K562 (cell line): ENCODE data around the gene PCK2. TPM values are rescaled to one million over a fixed set of nuclear protein-coding genes. Genes with fewer than 3 reads are reported as not detected.

Source experiments
- ZNF354B ChIP-seq: fragments of 250-450 bp; sonication (Bioruptor Pico); IDR thresholded peaks from 2 replicates; pipeline ENCODE4 v1.4.0; 2020
- ZNF407 ChIP-seq: fragments of 450-650 bp; IDR thresholded peaks from 2 replicates; pipeline ENCODE4 v1.6.1; 2016; ENCODE audit warnings: low read depth
- polyA plus RNA-seq, 8 experiments: library from polyadenylated mRNA; depleted of rRNA in 4 of 8; stranded (reverse) in 5 of 8; unstranded in 3 of 8; fragments of >200 nt; fragmentation: Nextera tagmentation in 2 of 8; fragmentation: Illumina TruSeq in 1 of 8; extraction: Ambion mirVana in 2 of 8; extraction: Trizol in 1 of 8; gene quantifications; 2 replicates each; pipeline versions ENCODE4 v1.2.1 to v1.2.3, GENCODE V29; 2011 to 2014; ENCODE audit warnings: inconsistent platforms in 1 of 8, missing spikeins in 1 of 8
- total RNA-seq, 7 experiments: library from RNA; depleted of rRNA in 6 of 7; stranded (reverse); fragments of >200 nt in 6 of 7; fragmentation: Illumina TruSeq in 2 of 7; extraction: Trizol in 2 of 7; gene quantifications; 2 replicates each; pipeline versions ENCODE4 v1.2.1 to v1.2.3, GENCODE V29; 2011 to 2021; ENCODE audit warnings: low replicate concordance in 1 of 7

The PCK2 gene
- total and polyA plus RNA-seq, 9 of the 15 experiments (the other 6 are each of a cell fraction or from before 2014, with no cell fraction given): 3.3 to 60.9 (median 30.4) TPM

GRCh38 chr14:24093207-24093900, 757 bp upstream of the PCK2 start (continued):
- no peak for TF ChIP-seq ZNF407
- TF ChIP-seq ZNF354B: no peak
- TF ChIP-seq, all 486 proteins: peak for 18
